Stimulated activated CD8-positive, alpha-beta memory T cell treated with anti-CD3 and anti-CD28 coated beads, Interleukin-2, amount 100 ng/mL, for 48 hours (primary cell): ENCODE data around the gene ZNF141.
"Not testable (repeated sequence)": the region's sequence is repeated elsewhere in the genome, so short reads cannot be mapped to it uniquely, and the experiment has no call there.

Experiments used
- DNase-seq, 2 donors: peaks; one replicate each; pipeline ENCODE4 v3.0.0-alpha.2; 2020; ENCODE audit warnings: low read depth in 2 of 2

Gene ZNF141

DNA sequence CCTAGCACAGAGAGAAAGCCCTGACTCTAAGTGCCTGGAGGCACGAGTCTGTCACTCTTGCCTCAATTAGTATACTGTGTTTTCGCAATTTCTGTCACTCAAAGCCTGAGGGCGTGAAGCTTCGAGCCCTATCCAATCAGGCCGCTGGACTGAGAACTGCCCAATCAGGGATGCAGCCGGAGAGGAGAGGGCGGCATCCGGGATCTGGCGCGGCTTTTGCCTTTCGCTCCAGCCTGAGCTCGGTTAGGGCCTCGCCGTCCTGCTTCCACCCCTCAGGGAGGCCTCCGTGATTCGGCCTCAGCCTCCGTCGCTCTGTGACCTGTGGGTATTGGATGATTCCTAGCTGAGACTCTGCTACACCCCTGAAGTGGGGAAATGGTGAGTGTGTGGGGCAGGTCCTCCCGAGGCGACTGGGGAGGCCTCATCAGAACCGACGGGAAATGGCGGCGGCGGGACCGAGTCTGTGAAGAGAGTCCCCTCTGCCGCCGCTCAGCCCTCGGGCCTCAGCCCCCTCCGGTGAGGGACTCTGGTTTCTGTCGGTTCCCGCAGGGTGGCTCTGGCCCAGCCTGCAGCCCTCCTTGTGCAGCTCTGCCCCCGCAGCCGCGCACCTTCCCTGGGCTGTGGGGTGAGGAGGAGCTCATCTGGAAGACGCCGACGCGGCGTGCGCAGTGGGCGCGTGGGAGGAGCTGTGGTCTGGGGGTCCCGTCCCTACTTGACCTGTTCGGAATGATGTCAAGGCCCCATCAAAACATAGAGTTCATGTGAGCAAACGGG is 48.5 kb downstream of the ZNF141 start:
- no peak for DNase-seq

DNA sequence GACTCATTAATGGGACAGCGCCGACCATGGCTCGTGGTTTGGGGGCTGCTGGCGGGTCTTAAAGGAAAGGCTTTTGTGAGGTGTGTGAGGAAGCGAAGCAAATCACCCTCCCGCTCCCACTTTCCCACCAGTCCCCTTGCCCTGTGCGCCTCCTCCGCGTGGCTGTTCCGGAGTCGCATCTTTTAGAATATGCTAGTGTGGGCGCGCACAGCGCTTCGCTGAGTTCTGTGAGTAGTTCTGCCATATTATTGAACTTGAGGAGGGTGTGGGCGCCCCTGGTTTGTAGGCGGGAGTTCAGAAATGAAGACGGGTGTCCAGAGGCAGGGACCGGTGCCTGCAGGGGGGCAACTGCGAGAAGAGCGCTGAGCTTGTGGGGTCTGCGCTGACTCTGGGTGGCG is 49.1 kb downstream of the ZNF141 start:
- no peak for DNase-seq

DNA sequence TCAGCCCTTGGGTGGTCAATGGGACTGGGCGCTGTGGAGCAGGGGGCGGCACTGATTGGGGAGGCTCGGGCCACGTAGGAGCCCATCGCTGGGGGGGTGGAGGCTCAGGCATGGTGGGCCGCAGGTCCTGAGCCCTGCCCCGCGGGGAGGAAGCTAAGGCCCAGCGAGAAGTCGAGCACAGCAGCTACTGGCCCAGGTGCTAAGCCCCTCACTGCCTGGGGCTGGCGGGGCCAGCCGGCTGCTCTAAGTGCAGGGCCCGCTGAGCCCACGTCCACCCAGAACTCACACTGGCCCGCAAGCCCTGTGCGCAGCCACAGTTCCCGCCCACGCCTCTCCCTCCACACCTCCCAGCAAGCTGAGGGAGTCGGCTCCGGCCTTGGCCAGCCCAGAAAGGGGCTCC is 66.4 kb downstream of the ZNF141 start:
- DNase-seq = no peak

- not testable (repeated sequence) for DNase-seq
These were observed 70.7 kb downstream of the ZNF141 start for GRCh38 chr4:408321-408720.

- DNase-seq = no peak
These were observed 85.0 kb downstream of the ZNF141 start for GRCh38 chr4:422587-422986.
